ENCODE measurements around the gene SLC9C1. TPM values are rescaled to one million over a fixed set of nuclear protein-coding genes. Genes with fewer than 3 reads are reported as not detected.

The SLC9C1 gene
- total RNA-seq, 1 donor from 2014 or later: not detected

GRCh38 chr3:112122870-112123269 lies 171.1 kb downstream of the SLC9C1 start:
- DNase-seq (ENCODE audit: low read depth): no peak
- no peak for TF ChIP-seq CTCF (conservative IDR thresholded peaks at IDR 0.05; ENCODE audit: low read depth, low read length)
- no peak overlapping the region for H3K4me3 ChIP-seq (ENCODE audit: low read depth, low read length)

GRCh38 chr3:112121577-112122547 lies 172.2 kb downstream of the SLC9C1 start:
- H3K4me3 ChIP-seq (ENCODE audit: low read depth, low read length): no peak overlapping the region
- DNase-seq (ENCODE audit: low read depth): no peak
- no peak for TF ChIP-seq CTCF (conservative IDR thresholded peaks at IDR 0.05; ENCODE audit: low read depth, low read length)

- no peak for DNase-seq (ENCODE audit: low read depth)
- H3K4me3 ChIP-seq (ENCODE audit: low read depth, low read length): no peak overlapping the region
- TF ChIP-seq CTCF (conservative IDR thresholded peaks at IDR 0.05; ENCODE audit: low read depth, low read length): no peak
Measured at GRCh38 chr3:112119962-112120836, 173.8 kb downstream of the SLC9C1 start.

GRCh38 chr3:112117841-112118571 lies 176.0 kb downstream of the SLC9C1 start:
- no peak for TF ChIP-seq CTCF (conservative IDR thresholded peaks at IDR 0.05; ENCODE audit: low read depth, low read length)

GRCh38 chr3:112117415-112117814 lies 176.6 kb downstream of the SLC9C1 start:
- no peak for TF ChIP-seq CTCF (conservative IDR thresholded peaks at IDR 0.05; ENCODE audit: low read depth, low read length)
- H3K4me3 ChIP-seq (ENCODE audit: low read depth, low read length): no peak overlapping the region
- no peak for DNase-seq (ENCODE audit: low read depth)

More at GRCh38 chr3:112117841-112118571, 176.0 kb downstream of the SLC9C1 start:
- DNase-seq (ENCODE audit: low read depth): no peak
- no peak overlapping the region for H3K4me3 ChIP-seq (ENCODE audit: low read depth, low read length)

GRCh38 chr3:112116748-112117186 lies 177.2 kb downstream of the SLC9C1 start:
- no peak for DNase-seq (ENCODE audit: low read depth)
- no peak overlapping the region for H3K4me3 ChIP-seq (ENCODE audit: low read depth, low read length)
- no peak for TF ChIP-seq CTCF (conservative IDR thresholded peaks at IDR 0.05; ENCODE audit: low read depth, low read length)
